ENCODE data around the gene FYB1. TPM values are rescaled to one million over a fixed set of nuclear protein-coding genes. Genes with fewer than 3 reads are reported as not detected.

The FYB1 gene
- total RNA-seq, 1 experiment from 2014 or later: 0.46 TPM

DNA sequence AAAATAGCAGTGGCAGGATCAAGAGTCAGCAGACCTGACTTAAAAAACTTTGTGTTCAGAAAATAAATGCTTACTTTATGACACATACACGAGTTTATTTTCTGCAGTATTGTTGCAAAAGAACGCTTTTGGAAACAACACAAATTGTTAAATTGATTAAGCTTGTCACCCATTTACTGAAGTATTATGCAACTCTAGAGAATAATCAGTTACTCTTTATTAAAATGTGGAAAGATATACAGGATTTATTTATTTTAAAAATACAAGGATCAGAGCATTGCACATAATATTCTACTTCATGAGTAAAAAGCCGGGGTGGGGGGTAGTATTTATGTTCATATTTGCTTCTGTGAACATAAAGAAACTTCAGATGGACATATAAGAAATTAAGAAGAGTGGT, 20.0 kb downstream of the FYB1 start:
- ChIA-PET CTCF (no interaction called here), POLR2A (interaction anchor here (0.7 kb wide), 1 partner anchor 19 kb away, joined by 9 read pairs; no protein-coding TSS in a partner anchor)
- Histone ChIP-seq H3K4me1 (ENCODE audit: control insufficient read depth, insufficient read depth, low read length) (no peaks in the 10 kb centered on the region), H3K4me3 (ENCODE audit: low read depth in 2 of 2, low read length in 2 of 2) (no peak overlapping the region), H3K27me3 (ENCODE audit: control insufficient read depth, insufficient read depth, low read length) (peaks cover 5% of the 10 kb centered on the region; the same call in 1 of the 2 replicates), H3K27ac (ENCODE audit: low read length) (no peak overlapping the region), H3K36me3 (ENCODE audit: control insufficient read depth, insufficient read depth, low read length) (no peaks in the 10 kb centered on the region), H3K9me3 (ENCODE audit: control insufficient read depth, insufficient read depth, low read depth, low read length) (no peaks in the 10 kb centered on the region)
- TF ChIP-seq TCF7L2 (IDR thresholded peaks at IDR 0.05; ENCODE audit: low read depth, low read length) (no peak), CTCF (IDR thresholded peaks at IDR 0.05) (no peak), REST (IDR thresholded peaks at IDR 0.05; ENCODE audit: insufficient read depth in 1 of 2, low read depth in 2 of 2, low read length in 1 of 2) (no peak), POLR2AphosphoS5 (IDR thresholded peaks at IDR 0.05; ENCODE audit: low read depth, low read length) (no peak), SIN3A (IDR thresholded peaks at IDR 0.05; ENCODE audit: borderline replicate concordance, insufficient read depth, low read depth, low read length) (no peak)
- ATAC-seq (no peak), DNase-seq (ENCODE audit: low read depth, low spot score) (no peak)
- intact Hi-C loops (cut with micrococcal nuclease; ENCODE audit: unreplicated experiment): no loop called here
- in situ Hi-C loops (cut with HindIII; ENCODE audit: low pct_unique_long_range_greater_than_20kb, low sequenced_read_pairs): no loop called here
- BruUV-seq (replicated peaks): no TSS peak

DNA sequence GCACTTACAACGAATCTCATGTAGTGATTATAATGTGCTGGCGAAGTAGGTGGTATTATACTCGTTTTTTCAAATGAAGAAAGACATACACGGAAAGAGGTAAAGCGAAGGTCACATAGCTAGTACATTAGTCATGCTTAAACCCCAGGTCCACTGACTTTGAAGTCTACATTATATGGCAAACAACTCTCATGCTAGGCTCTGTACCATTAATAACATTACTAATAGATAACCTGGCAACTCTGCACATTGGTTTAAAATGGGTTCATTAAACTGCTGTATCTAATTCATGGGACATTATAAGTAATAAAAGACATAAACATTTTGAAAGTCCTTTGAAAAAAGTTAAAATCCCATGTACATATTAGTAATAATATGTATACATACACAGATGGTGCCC, 21.2 kb downstream of the FYB1 start:
- CTCF ChIA-PET: no interaction called here
- peaks cover 5% of the 10 kb centered on the region; the same call in 1 of the 2 replicates for H3K27me3 ChIP-seq (ENCODE audit: control insufficient read depth, insufficient read depth, low read length)
- H3K4me3 ChIP-seq (ENCODE audit: low read depth in 2 of 2, low read length in 2 of 2): no peak overlapping the region
- no peak for TF ChIP-seq CTCF (IDR thresholded peaks at IDR 0.05)
- TF ChIP-seq TCF7L2 (IDR thresholded peaks at IDR 0.05; ENCODE audit: low read depth, low read length): no peak
- TF ChIP-seq REST (IDR thresholded peaks at IDR 0.05; ENCODE audit: insufficient read depth in 1 of 2, low read depth in 2 of 2, low read length in 1 of 2): no peak
- no peak for TF ChIP-seq POLR2AphosphoS5 (IDR thresholded peaks at IDR 0.05; ENCODE audit: low read depth, low read length)
- no peak overlapping the region for H3K27ac ChIP-seq (ENCODE audit: low read length)
- H3K36me3 ChIP-seq (ENCODE audit: control insufficient read depth, insufficient read depth, low read length): no peaks in the 10 kb centered on the region
- intact Hi-C loops (cut with micrococcal nuclease; ENCODE audit: unreplicated experiment) (no loop called here), in situ Hi-C loops (cut with HindIII; ENCODE audit: low pct_unique_long_range_greater_than_20kb, low sequenced_read_pairs) (no loop called here)
- DNase-seq (ENCODE audit: low read depth, low spot score) (no peak), ATAC-seq (no peak)
- H3K9me3 ChIP-seq (ENCODE audit: control insufficient read depth, insufficient read depth, low read depth, low read length): no peaks in the 10 kb centered on the region
- POLR2A ChIA-PET: no interaction called here
- no peaks in the 10 kb centered on the region for H3K4me1 ChIP-seq (ENCODE audit: control insufficient read depth, insufficient read depth, low read length)
- BruUV-seq (replicated peaks): no TSS peak

Measured in Panc1 (cell line).